ENCODE measurements around the gene SCGB1D4.
"Not testable (repeated sequence)": the region's sequence is repeated elsewhere in the genome, so short reads cannot be mapped to it uniquely, and the experiment has no call there.

Gene SCGB1D4, protein sequence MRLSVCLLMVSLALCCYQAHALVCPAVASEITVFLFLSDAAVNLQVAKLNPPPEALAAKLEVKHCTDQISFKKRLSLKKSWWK

DNA sequence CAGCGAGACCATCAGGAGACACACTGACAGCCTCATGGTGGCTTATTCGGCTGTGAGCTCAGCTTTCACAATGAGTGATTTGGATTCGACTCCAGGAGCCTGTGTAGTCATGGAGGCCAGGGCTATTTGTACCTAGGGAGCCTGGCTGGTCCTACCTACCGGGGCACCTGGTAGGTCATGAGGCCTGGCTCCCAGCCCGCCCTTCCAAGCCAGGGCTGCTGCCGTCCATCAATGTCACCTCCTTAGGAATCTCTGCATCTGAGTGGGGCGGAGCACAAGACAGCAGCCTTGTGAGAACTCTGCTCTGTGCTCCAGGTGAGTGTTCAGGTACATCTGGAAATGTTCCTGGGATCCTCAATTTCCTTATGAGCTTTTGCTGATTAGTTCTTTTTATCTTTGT lies at the start of gene SCGB1D4:
SCGB1D4 (minus strand) TSS at position 101 of the 400 bp plus-strand sequence; CDS start at position 36, 65 bp downstream.
- DNase-seq (ENCODE audit: low spot score), result no peak

- no peak for DNase-seq (ENCODE audit: low spot score)
Measured at GRCh38 chr11:62345861-62346260, 47.0 kb upstream of the SCGB1D4 start.

DNA sequence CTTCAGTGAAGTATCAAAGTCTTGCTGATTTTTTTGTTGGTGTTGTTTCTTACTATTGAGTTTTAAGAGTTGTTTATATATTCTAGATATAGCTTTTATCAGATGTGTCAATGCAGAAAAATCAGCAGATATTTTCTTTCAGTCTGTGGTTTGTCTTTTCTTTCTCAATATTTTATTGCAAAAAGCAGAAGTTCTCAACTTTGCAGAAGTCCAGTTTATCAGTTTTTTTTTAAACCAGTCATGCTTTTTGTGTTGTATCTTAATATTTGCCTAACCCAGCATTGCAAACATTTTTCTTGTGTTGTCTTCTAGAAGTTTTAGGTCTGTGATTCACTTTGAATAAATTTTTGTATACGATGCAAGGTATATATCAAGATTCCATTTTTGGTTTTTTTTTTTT lies 45.3 kb upstream of the SCGB1D4 start:
- DNase-seq (ENCODE audit: low spot score), result no peak

GRCh38 chr11:62343646-62344190 lies 44.8 kb upstream of the SCGB1D4 start:
- not testable (repeated sequence) for DNase-seq (ENCODE audit: low spot score)

GRCh38 chr11:62341588-62341987 lies 42.7 kb upstream of the SCGB1D4 start:
- DNase-seq (ENCODE audit: low spot score), result no peak

GRCh38 chr11:62340269-62340901 lies 41.5 kb upstream of the SCGB1D4 start:
- peak; percentile 60 for DNase-seq (ENCODE audit: low spot score)

- no peak for DNase-seq (ENCODE audit: low spot score)
Measured at GRCh38 chr11:62338218-62338617, 39.3 kb upstream of the SCGB1D4 start.

DNA sequence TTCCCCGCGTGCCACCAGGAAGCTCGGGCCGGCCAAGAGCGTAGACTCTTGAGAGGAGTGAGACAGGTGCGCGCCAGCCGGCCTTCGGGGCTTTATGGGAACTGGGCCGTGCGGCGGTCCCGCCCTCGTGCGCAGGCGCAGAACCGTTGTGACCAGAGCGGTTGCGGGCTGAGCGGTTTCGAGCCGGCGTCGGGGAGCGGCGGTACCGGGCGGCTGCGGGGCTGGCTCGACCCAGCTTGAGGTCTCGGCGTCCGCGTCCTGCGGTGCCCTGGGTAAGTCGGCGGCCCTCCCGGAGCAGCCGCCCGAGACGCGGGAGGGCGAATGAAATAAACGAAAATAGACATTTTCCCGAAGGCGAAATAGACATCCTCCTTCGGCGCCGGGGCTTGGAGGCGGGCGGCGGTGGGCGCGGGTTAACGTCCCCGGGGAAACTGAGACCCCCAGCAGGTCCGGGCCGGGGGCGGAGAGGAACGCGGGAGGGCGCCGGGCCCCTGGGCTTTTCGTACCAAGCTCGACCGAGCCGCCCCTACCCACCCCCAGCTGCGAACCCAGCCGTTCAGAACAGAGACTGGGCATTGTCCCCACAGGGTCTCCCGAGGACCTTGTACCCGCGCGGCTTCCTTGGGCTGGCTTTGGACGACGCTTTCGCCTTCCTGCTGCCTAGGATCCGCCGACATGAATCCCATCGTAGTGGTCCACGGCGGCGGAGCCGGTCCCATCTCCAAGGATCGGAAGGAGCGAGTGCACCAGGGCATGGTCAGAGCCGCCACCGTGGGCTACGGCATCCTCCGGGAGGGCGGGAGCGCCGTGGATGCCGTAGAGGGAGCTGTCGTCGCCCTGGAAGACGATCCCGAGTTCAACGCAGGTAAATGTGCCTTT lies 38.7 kb upstream of the SCGB1D4 start, which contains the start of gene ASRGL1:
ASRGL1 (plus strand) TSS at position 146 of the 879 bp plus-strand sequence; CDS start at position 676, 530 bp downstream.
- DNase-seq (ENCODE audit: low spot score), result peak; percentile 73

DNA sequence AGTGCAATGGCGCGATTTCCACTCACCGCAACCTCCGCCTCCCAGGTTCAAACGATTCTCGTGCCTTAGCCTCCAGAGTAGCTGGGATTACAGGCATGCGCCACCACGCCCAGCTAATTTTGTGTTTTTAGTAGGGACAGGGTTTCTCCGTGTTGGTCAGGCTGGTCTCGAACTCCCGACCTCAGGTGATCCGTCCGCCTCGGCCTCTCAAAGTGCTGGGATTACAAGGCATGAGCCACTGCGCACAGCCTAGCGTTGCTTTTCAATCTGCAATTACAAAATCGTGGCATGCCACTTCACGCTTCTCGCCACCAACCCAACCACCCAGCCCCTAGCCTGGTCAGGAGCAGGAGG lies 38.1 kb upstream of the SCGB1D4 start:
- not testable (repeated sequence) for DNase-seq (ENCODE audit: low spot score)

GRCh38 chr11:62333768-62334167 lies 34.9 kb upstream of the SCGB1D4 start:
- DNase-seq (ENCODE audit: low spot score), result no peak

- not testable (repeated sequence) for DNase-seq (ENCODE audit: low spot score)
Measured at GRCh38 chr11:62331264-62331663, 32.4 kb upstream of the SCGB1D4 start.

GRCh38 chr11:62327541-62327940 lies 28.7 kb upstream of the SCGB1D4 start:
- DNase-seq (ENCODE audit: low spot score), result not testable (repeated sequence)

DNA sequence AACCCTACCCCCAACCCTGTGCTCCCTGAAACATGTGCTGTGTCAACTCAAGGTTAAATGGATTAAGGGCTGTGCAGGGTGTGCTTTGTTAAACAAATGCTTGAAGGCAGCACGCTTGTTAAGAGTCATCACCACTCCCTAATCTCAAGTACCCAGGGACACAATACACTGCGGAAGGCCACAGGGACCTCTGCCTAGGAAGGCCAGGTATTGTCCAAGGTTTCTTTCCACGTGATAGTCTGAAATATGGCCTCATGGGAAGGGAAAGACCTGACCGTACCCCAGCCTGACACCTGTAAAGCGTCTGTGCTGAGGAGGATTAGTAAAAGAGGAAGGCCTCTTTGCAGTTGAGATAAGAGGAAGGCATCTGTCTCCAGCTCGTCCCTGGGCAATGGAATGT lies 27.8 kb upstream of the SCGB1D4 start:
- DNase-seq (ENCODE audit: low spot score), result not testable (repeated sequence)

- not testable (repeated sequence) for DNase-seq (ENCODE audit: low spot score)
Measured at GRCh38 chr11:62325781-62326180, 26.9 kb upstream of the SCGB1D4 start.

GRCh38 chr11:62324731-62325556 lies 26.1 kb upstream of the SCGB1D4 start:
- peak; percentile 52 for DNase-seq (ENCODE audit: low spot score)

DNA sequence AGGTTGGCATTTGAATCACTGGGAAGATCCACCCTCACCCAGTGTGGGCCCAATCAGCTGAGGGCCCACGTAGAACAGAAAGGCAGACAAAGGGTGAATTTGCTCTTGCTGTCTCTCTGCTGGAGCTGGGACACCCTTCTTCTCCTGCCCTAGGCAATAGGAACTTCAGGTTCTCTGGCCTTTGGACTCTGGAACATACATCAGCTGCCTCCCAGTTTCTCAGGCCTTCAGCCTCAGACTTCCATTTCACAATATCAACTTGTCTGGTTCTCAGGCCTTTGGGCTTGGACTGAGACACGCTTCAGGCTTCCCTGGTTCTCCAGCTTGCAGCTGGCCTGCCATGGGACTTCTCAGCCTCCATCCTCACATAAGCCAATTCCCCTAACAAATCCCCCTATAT lies 23.6 kb upstream of the SCGB1D4 start:
- no peak for DNase-seq (ENCODE audit: low spot score)

DNA sequence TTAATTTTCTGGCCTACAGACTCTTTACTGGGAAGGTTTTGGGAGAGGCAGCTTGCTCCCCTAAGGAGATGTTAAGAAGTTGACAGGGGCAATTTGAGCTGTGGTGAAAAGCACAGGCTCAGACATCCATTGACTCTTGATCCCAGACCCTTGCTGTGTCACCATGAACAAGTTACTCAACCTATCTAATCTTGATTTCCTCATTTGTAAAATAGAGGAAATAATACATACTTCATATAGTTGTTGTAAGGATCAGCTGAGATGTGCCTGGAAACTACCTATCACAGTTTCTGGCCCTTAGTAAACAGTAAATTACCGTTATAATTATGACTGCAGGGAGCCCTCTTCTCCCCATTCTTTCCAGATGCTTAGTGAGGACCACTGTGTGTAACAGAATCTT lies 16.6 kb upstream of the SCGB1D4 start:
- DNase-seq (ENCODE audit: low spot score), result no peak

GRCh38 chr11:62309991-62310390 lies 11.1 kb upstream of the SCGB1D4 start:
- DNase-seq (ENCODE audit: low spot score), result no peak

DNA sequence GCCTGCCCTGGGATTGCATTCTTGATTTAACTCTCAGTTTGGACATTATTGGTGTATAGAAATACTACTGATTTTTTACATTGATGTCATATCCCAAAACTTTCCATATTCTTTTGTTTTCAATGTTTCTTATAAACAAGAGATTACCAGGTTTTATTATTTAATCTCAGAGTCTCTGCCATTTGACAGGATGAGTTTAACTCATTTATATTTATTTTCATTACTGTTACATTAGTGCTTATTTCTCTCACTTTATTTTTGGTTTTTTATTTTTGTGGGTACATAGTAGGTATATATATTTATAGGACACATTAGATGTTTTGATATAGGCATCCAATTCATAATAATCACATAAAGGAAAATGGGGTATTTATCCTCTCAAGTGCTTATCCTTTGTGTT lies 9.1 kb upstream of the SCGB1D4 start:
- DNase-seq (ENCODE audit: low spot score), result no peak

DNA sequence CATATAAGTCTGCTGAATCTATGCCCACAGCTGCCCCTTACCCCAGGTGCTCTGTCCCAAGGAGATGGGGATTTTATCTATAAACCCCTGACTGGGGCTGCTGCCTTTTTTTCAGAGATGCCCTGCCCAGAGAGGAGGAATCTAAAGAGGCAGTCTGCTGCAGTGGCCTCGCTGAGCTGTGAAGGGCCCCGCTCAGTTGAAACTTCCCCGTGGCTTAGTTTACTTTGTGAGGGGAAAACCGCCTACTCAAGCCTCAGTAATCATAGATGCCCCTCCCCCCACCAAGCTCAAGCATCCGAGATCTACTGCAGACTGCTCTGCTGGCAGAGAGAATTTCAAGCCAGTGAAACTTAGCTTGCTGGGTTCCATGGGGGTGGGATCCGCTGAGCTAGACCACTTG lies 7.4 kb upstream of the SCGB1D4 start:
- DNase-seq (ENCODE audit: low spot score), result no peak

GRCh38 chr11:62295504-62295903 lies 3.4 kb downstream of the SCGB1D4 start:
- no peak for DNase-seq (ENCODE audit: low spot score)

- no peak for DNase-seq (ENCODE audit: low spot score)
Measured at GRCh38 chr11:62280452-62280851, 18.4 kb downstream of the SCGB1D4 start.
